Measurements from ENCODE around the gene CCDC57. TPM values are rescaled to one million over a fixed set of nuclear protein-coding genes. Genes with fewer than 3 reads are reported as not detected.

CCDC57 gene
- total RNA-seq, 4 donors from 2014 or later: 27.1 to 79.9 (median 50.9) TPM

DNA sequence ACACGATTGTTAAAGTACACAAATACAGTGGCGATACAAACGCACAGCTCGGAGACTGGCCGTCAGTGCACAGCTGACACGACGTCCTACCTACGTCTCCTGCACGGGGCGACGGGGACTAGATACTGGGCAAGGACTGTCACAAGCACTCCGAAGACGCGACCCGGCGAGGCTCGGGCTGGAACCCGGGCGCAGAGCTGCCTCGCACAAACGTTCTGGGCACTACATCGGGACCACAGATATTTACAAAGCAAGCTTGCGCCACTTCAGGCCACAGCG lies 30.0 kb upstream of the CCDC57 start:
- Histone ChIP-seq H3K27ac (peak overlapping the region; percentile 25 to 77 (median 77)), H3K27me3 (no peaks in the 10 kb centered on the region), H3K36me3 (peaks cover 43% of the 10 kb centered on the region in 2 donors), H3K9me3 (no peaks in the 10 kb centered on the region), H3K4me3 (replicated peaks in 1 of 3) (no peak overlapping the region), H3K4me1 (peaks cover 62 to 77% of the 10 kb centered on the region in 2 donors)
- TF ChIP-seq, protein P1, sequence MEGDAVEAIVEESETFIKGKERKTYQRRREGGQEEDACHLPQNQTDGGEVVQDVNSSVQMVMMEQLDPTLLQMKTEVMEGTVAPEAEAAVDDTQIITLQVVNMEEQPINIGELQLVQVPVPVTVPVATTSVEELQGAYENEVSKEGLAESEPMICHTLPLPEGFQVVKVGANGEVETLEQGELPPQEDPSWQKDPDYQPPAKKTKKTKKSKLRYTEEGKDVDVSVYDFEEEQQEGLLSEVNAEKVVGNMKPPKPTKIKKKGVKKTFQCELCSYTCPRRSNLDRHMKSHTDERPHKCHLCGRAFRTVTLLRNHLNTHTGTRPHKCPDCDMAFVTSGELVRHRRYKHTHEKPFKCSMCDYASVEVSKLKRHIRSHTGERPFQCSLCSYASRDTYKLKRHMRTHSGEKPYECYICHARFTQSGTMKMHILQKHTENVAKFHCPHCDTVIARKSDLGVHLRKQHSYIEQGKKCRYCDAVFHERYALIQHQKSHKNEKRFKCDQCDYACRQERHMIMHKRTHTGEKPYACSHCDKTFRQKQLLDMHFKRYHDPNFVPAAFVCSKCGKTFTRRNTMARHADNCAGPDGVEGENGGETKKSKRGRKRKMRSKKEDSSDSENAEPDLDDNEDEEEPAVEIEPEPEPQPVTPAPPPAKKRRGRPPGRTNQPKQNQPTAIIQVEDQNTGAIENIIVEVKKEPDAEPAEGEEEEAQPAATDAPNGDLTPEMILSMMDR (IDR thresholded peaks at IDR 0.05): no peak
- no peak for TF ChIP-seq POLR2A (IDR thresholded peaks at IDR 0.05)
- DNase-seq: no peak
- 74 to 81% methylated on average over 21 to 24 of the region's 24 CpGs for WGBS, 2 donors
- intact Hi-C loops (cut with DNase I): no loop called here

DNA sequence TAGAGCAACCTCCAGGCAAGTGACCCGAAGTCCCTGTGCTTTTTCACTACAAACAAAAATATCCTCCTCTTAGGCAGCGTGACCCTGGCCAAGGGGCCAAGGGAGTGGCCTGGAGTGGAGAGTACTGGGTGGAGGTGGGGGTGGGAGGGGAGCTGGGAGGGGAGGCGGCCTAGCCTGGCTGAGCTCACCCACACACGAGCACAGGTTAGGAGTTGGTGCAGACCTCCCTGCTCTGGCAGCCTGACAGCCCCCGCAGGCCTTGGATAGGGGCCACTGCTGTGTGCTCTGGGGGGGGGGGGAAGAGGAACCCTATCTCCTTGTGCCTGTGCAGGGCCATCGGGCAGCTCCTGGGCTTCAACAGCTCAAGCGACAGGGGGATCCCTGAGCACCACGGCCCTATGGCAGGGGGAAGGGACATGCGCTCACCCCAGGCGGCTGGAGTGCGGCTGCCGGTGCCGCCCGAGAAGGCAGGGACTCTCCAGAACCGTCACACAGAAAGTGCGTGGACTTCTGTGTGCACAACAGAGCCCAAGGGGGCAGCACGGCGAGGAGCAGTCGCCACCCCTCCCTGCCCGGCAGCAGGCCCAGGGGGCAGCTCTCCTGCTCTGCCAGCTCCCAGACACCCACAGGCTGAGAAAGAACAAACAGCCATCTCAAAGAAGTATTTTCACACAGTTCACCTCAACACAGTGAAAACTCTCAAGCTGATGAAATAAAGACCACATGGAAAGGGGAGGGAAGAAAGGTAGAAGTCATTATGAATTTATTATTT lies 29.5 kb upstream of the CCDC57 start:
- TF ChIP-seq, protein P1 (IDR thresholded peaks at IDR 0.05): no peak
- TF ChIP-seq POLR2A (IDR thresholded peaks at IDR 0.05): no peak
- 15% methylated on average over 8 to 16 of the region's 20 CpGs for WGBS, 2 donors
- Histone ChIP-seq H3K4me1 (peaks cover 63 to 77% of the 10 kb centered on the region in 2 donors), H3K4me3 (replicated peaks in 1 of 3) (no peak overlapping the region), H3K9me3 (no peaks in the 10 kb centered on the region), H3K36me3 (peaks cover 38 to 39% of the 10 kb centered on the region in 2 donors), H3K27me3 (no peaks in the 10 kb centered on the region), H3K27ac (peak overlapping the region; percentile 77 to 88 (median 77))
- intact Hi-C loops (cut with DNase I): no loop called here
- DNase-seq: no peak

DNA sequence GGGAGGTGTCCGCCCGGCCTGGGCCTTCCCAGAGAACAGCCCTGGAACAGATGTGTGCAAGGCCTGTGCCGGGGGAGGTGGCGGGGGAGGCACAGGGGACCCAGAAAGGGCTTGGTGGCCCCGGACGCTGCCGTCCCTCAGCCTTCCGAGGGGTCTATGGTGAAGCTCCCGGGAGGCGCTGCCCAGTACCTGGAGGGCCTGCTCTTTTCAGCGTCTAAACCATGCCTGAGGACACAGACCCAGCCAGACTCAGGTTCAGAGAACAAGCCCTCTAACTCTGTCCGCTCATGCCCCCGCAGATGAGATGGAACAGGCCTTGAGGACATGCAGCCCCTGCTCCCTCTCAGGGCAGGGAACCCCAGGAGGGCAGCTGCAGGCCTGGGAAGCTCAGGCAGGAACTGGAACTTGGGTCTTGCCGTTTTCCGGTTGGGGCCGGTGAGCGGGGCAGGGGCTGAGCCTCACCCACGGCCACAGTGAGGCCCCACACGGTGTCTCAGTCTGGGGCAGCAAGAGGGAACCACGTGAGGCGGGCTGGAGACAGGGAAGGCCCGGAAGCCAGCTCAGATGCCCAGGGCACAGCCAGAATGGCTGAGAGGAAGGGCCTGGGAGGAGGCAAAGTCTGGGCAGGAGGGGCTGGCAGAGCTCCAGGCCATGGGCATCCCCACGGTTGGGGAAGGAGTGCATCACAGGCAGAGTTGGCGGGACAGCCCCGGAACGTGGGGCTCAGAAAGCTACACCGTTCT lies 28.7 kb upstream of the CCDC57 start:
- DNase-seq: peak; percentile 91 to 94
- H3K36me3 ChIP-seq: peaks cover 35 to 38% of the 10 kb centered on the region in 2 donors
- TF ChIP-seq POLR2A (IDR thresholded peaks at IDR 0.05): no peak
- TF ChIP-seq, protein P1 (IDR thresholded peaks at IDR 0.05): no peak
- peaks cover 67 to 77% of the 10 kb centered on the region in 2 donors for H3K4me1 ChIP-seq
- no peaks in the 10 kb centered on the region for H3K27me3 ChIP-seq
- H3K9me3 ChIP-seq: no peaks in the 10 kb centered on the region
- 24 to 46% methylated on average over 12 to 26 of the region's 27 CpGs for WGBS, 2 donors
- intact Hi-C loops (cut with DNase I): no loop called here
- no peak overlapping the region for H3K4me3 ChIP-seq (replicated peaks in 1 of 3)
- peak overlapping the region; percentile 77 to 88 (median 77) for H3K27ac ChIP-seq

DNA sequence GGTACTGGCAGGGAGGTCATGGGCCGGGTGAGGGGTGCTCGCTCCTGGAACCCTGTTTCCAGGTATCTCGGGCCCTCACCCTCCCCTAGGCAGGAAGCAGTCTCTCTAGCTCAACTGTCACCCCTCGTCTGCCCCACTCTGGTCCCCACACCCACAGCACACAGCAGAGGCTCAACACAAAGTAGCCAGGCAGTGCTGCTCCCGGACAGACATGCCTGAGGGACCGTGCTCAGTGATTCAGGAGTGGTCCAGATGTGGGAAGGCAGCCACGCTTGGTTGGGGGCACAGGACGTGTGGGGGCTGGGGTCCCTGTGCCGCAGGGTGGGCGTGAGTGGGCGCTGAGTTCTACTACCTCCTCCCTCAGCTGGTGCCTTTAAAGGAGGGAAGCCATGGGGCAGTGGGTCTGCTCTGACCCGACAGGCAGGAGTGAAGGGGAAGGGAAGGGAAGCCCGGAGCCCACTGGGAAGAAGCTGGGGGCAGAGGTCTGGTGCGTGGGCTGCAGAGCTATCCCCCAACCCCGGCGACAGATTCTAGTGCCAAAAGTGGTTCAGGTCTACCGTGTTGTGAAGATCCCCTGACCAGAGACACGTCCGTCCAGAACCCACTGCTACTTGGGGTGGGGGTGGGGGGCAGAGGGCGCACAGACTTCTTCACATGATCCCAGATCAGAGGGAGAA lies 28.0 kb upstream of the CCDC57 start:
- no peak for TF ChIP-seq POLR2A (IDR thresholded peaks at IDR 0.05)
- TF ChIP-seq, protein P1 (IDR thresholded peaks at IDR 0.05): no peak
- H3K27me3 ChIP-seq: no peaks in the 10 kb centered on the region
- 65 to 70% methylated on average over 8 to 19 of the region's 20 CpGs for WGBS, 2 donors
- H3K36me3 ChIP-seq: peaks cover 29 to 31% of the 10 kb centered on the region in 2 donors
- H3K27ac ChIP-seq: peak overlapping the region; percentile 77 to 88 (median 77)
- H3K4me3 ChIP-seq (replicated peaks in 1 of 3): no peak overlapping the region
- intact Hi-C loops (cut with DNase I): no loop called here
- DNase-seq: peak in 1 of 2 donors; percentile 23
- H3K9me3 ChIP-seq: no peaks in the 10 kb centered on the region
- H3K4me1 ChIP-seq: peaks cover 75 to 78% of the 10 kb centered on the region in 2 donors

All from thyroid gland (tissue), 4 donors.